ACC112 (cell line): ENCODE results near the gene UBE2G1.
"Not testable (repeated sequence)": the region's sequence is repeated elsewhere in the genome, so short reads cannot be mapped to it uniquely, and the experiment has no call there.

Source experiments
- H2AFZ ChIP-seq: fragments of 200-600 bp; sonication (generic); one replicate; pipeline ENCODE4 v1.6.0; 2017; ENCODE audit warnings: antibody characterized with exemption, low read length; ENCODE audit not compliant: unreplicated experiment
- H3K27ac ChIP-seq: fragments of 200-600 bp; sonication (generic); 2 replicates; pipeline ENCODE4 v1.5.1; 2014; ENCODE audit warnings: low read depth, mild to moderate bottlenecking, antibody characterized with exemption, low read length, moderate library complexity
- H3K27me3 ChIP-seq: fragments of 200-600 bp; sonication (generic); 2 replicates; pipeline ENCODE4 v1.6.1; 2014; ENCODE audit warnings: mild to moderate bottlenecking, antibody characterized with exemption, low read length, moderate library complexity, mixed read lengths; ENCODE audit not compliant: insufficient read depth
- H3K36me3 ChIP-seq: fragments of 200-600 bp; sonication (generic); 2 replicates; pipeline ENCODE4 v1.6.1; 2016; ENCODE audit warnings: mild to moderate bottlenecking, antibody characterized with exemption, low read length, moderate library complexity, mixed read lengths; ENCODE audit not compliant: insufficient read depth
- H3K4me1 ChIP-seq: fragments of 200-600 bp; sonication (generic); one replicate; pipeline ENCODE4 v1.6.1; 2016; ENCODE audit warnings: low read length, mixed read lengths; ENCODE audit not compliant: insufficient read depth, unreplicated experiment, control insufficient read depth
- H3K4me3 ChIP-seq: fragments of 200-600 bp; sonication (generic); 2 replicates; pipeline ENCODE4 v1.5.1; 2014; ENCODE audit warnings: mild to moderate bottlenecking, low read depth, low read length
- H3K79me2 ChIP-seq: fragments of 200-600 bp; sonication (generic); one replicate; pipeline ENCODE4 v1.6.0; 2016; ENCODE audit warnings: low read length; ENCODE audit not compliant: control insufficient read depth, unreplicated experiment, insufficient read depth

The UBE2G1 gene

DNA sequence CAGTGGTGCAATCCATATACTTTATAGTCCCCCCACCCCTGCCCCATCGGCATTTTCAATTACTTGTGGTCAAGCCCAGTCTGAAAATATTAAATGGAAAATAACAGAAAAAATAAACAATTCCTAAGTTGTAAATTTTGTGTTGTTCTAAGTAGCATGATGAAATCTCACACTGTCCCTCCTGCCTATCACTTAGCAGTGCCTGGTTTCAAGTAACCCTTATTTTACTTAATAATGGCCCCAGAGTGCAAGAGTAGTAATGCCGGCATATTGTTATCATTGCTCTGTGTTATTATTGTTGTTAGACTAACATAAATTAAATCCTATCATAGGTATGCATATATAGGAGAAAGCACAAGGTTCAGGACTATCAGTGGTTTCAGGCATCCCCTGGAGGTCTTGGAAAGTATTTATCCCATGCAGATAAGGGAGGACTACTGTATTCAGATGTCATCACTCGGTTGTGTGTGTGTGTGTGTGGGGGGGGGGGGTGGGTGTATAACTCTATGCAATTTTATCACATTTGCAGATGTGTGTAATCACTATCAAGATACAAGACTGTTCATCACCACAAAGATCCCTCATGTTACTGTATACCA, 9.3 kb downstream of the UBE2G1 start:
- Histone ChIP-seq H2AFZ (no peak overlapping the region), H3K4me3 (no peak overlapping the region), H3K36me3 (no peaks in the 10 kb centered on the region), H3K27me3 (no peaks in the 10 kb centered on the region), H3K79me2 (peaks cover 94% of the 10 kb centered on the region), H3K4me1 (peaks cover 7% of the 10 kb centered on the region), H3K27ac (no peak overlapping the region)

DNA sequence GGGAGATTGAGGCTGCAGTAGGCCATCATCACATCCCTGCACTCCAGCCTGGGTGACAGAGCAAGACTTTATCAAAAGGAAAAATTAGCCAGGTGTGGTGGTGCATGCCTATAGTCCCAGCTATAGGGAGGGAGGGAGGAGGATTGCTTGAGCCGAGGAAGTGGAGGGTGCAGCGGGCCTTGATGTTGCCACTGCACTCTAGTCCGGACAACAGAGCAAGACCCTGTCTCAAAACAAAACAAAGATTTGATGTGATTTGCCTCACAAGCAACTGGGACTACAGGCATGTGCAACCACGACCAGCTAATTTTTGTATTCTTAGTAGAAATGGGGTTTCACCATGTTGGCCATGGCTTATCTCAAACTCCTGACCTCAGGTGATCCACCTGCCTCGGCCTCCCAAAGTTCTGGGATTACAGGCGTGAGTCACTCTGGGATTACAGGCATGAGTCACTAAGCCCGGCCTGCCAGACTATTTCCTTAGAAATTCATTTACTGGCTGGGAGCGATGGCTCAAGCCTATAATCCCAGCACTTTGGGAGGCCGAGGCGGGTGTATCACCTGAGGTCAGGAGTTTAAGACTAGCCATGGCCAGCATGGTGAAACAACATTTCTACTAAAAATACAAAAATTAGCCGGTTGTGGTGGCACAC, 11.5 kb downstream of the UBE2G1 start:
- no peaks in the 10 kb centered on the region for H3K36me3 ChIP-seq
- H3K4me1 ChIP-seq, result peaks cover 4% of the 10 kb centered on the region
- no peaks in the 10 kb centered on the region for H3K27me3 ChIP-seq
- H3K79me2 ChIP-seq, result peaks cover 94% of the 10 kb centered on the region
- no peak overlapping the region for H3K4me3 ChIP-seq
- H2AFZ ChIP-seq, result no peak overlapping the region
- no peak overlapping the region for H3K27ac ChIP-seq

DNA sequence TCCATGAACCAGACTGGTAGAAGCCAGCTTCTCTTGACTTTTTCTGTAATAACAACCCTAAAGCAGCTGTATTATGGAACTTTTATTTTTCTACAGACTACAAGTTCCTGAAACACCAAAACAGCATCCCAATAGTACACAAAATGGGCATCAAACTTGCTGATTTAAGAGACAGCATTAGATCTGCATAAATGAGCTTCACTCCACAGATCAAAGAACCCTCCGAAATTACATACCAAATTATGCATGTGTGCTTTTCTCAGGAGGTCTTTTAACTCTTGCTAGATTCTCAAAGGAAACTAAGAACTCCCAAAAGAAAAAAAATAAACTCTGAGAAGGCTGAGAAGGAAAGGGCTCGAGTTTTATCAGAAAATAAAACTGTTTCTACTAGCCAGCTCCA, 12.3 kb downstream of the UBE2G1 start:
- no peak overlapping the region for H2AFZ ChIP-seq
- peaks cover 91% of the 10 kb centered on the region for H3K79me2 ChIP-seq
- no peaks in the 10 kb centered on the region for H3K36me3 ChIP-seq
- H3K4me1 ChIP-seq, result peaks cover 4% of the 10 kb centered on the region
- no peak overlapping the region for H3K27ac ChIP-seq
- H3K27me3 ChIP-seq, result no peaks in the 10 kb centered on the region
- no peak overlapping the region for H3K4me3 ChIP-seq

GRCh38 chr17:4350214-4350613, 16.3 kb downstream of the UBE2G1 start:
- H3K27me3 ChIP-seq, H3K27ac ChIP-seq, H2AFZ ChIP-seq, H3K4me3 ChIP-seq, H3K36me3 ChIP-seq: not testable (repeated sequence)
- peaks cover 11% of the 10 kb centered on the region for H3K4me1 ChIP-seq
- H3K79me2 ChIP-seq, result peaks cover 87% of the 10 kb centered on the region

DNA sequence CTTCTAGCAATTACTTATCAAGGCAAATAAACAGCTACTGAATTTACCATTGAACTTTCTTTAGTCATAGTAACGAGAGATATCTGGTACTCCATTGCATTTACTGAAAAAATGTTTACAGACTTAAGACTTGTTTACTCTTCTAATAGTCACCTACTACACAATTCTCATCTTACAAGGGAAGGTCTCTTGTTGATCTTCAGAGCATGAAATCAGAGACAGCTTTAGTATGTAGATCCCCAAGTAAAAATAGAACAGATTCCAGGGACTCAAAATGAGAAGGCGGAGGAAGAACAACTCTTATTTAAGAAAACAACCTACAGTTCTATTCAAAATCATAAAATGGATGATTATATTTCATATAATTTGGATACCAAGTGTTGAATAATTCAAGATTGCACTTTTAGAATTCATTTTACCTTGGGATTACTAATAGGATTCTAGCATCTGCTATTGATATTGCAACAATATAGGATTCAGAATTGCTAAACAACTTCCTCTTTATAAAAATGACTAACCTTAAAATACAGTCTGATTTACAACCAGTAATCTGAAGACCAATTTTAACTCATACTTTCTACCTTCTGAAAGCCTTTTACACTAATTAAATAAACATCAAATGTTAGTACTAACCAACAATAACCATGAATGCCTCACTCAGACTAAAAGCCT, 20.8 kb downstream of the UBE2G1 start:
- Histone ChIP-seq H3K79me2 (peaks cover 89% of the 10 kb centered on the region), H3K27me3 (no peaks in the 10 kb centered on the region), H3K27ac (no peak overlapping the region), H3K4me3 (no peak overlapping the region), H3K4me1 (peaks cover 22% of the 10 kb centered on the region), H3K36me3 (no peaks in the 10 kb centered on the region), H2AFZ (no peak overlapping the region)

- H3K79me2 ChIP-seq, result peaks cover 90% of the 10 kb centered on the region
- H3K36me3 ChIP-seq, result no peaks in the 10 kb centered on the region
- peaks cover 22% of the 10 kb centered on the region for H3K4me1 ChIP-seq
- no peaks in the 10 kb centered on the region for H3K27me3 ChIP-seq
- H2AFZ ChIP-seq, result no peak overlapping the region
- H3K4me3 ChIP-seq, result no peak overlapping the region
- no peak overlapping the region for H3K27ac ChIP-seq
These were observed 21.5 kb downstream of the UBE2G1 start for GRCh38 chr17:4344926-4345325.

GRCh38 chr17:4342535-4342934, 23.9 kb downstream of the UBE2G1 start:
- H3K79me2 ChIP-seq, result peaks cover 93% of the 10 kb centered on the region
- H3K4me3 ChIP-seq, result no peak overlapping the region
- no peaks in the 10 kb centered on the region for H3K36me3 ChIP-seq
- no peaks in the 10 kb centered on the region for H3K27me3 ChIP-seq
- peaks cover 22% of the 10 kb centered on the region for H3K4me1 ChIP-seq
- H3K27ac ChIP-seq, result no peak overlapping the region
- H2AFZ ChIP-seq, result no peak overlapping the region

- H3K27ac ChIP-seq, result no peak overlapping the region
- H3K36me3 ChIP-seq, result no peaks in the 10 kb centered on the region
- peaks cover 20% of the 10 kb centered on the region for H3K4me1 ChIP-seq
- peaks cover 88% of the 10 kb centered on the region for H3K79me2 ChIP-seq
- no peaks in the 10 kb centered on the region for H3K27me3 ChIP-seq
- H2AFZ ChIP-seq, result no peak overlapping the region
- no peak overlapping the region for H3K4me3 ChIP-seq
These were observed 24.9 kb downstream of the UBE2G1 start for GRCh38 chr17:4341616-4341977.

- Histone ChIP-seq H3K4me1 (peaks cover 15% of the 10 kb centered on the region), H2AFZ (no peak overlapping the region), H3K4me3 (no peak overlapping the region), H3K27me3 (no peaks in the 10 kb centered on the region), H3K36me3 (no peaks in the 10 kb centered on the region), H3K27ac (no peak overlapping the region), H3K79me2 (peaks cover 89% of the 10 kb centered on the region)
These were observed 25.4 kb downstream of the UBE2G1 start for GRCh38 chr17:4340914-4341615.

DNA sequence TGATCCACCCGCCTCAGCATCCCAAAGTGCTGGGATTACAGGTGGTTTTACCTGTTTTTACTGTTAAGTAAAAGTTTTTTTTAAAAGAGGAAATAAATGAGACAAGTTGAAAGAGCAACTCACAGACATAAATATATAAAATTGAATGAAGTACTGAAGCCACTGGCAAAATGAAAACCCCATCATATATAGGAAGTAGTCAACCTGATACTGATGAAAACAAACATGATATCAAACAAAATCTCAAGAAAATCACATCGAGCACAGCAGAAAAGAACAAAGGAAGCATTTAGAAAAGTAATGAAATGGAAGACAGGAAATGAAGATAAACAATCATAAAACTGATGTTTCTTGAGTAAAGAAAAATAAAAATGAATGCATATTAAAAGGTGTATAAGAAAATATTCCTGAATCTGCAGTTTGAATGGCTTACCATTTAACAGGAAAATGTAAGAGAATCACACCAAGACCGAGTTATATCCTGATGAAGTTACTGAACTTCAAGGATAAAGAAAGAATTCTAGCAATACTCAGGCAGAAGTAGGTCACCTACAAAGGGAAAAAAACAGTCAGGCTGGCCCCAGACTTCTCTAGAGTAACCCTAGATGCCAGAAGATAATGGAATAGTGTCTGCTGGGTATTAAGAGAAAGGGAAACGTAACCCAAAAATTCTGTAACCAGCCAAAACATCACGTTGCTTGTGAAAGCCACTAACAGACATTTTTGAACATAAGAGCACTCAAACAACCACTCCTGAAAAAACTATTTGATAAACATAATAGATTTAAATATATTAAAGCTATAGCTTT, 31.5 kb downstream of the UBE2G1 start:
- H3K27ac ChIP-seq, result no peak overlapping the region
- no peaks in the 10 kb centered on the region for H3K27me3 ChIP-seq
- H3K4me1 ChIP-seq, result peaks cover 13% of the 10 kb centered on the region
- H3K4me3 ChIP-seq, result no peak overlapping the region
- peaks cover 86% of the 10 kb centered on the region for H3K79me2 ChIP-seq
- H2AFZ ChIP-seq, result no peak overlapping the region
- H3K36me3 ChIP-seq, result no peaks in the 10 kb centered on the region
